CD4-positive, alpha-beta T cell treated with Interferon alpha-2 for 1 hour (primary cell): ENCODE data around the gene KRTAP16-1.
"Not testable (repeated sequence)": the region's sequence is repeated elsewhere in the genome, so short reads cannot be mapped to it uniquely, and the experiment has no call there.

Experiments used
- DNase-seq, 2 donors: peaks; one replicate each; pipeline ENCODE4 v3.0.0-alpha.2; 2020 to 2022

Gene KRTAP16-1, protein sequence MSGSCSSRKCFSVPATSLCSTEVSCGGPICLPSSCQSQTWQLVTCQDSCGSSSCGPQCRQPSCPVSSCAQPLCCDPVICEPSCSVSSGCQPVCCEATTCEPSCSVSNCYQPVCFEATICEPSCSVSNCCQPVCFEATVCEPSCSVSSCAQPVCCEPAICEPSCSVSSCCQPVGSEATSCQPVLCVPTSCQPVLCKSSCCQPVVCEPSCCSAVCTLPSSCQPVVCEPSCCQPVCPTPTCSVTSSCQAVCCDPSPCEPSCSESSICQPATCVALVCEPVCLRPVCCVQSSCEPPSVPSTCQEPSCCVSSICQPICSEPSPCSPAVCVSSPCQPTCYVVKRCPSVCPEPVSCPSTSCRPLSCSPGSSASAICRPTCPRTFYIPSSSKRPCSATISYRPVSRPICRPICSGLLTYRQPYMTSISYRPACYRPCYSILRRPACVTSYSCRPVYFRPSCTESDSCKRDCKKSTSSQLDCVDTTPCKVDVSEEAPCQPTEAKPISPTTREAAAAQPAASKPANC

DNA sequence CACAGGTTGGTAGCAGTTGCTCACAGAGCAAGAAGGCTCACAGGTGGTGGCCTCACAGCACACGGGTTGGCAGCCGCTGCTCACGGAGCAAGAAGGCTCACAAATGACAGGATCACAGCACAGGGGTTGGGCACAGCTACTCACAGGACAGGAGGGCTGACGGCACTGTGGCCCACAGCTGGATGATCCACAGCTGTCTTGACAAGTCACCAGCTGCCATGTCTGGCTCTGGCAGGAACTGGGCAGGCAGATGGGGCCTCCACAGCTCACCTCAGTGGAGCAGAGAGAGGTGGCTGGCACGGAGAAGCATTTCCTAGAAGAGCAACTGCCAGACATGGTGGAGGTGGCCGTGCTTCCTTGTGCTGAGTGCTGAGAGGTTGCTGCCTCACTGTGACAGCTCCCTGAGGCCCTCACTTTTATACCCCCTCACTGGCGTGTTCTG is at the start of gene KRTAP16-1:
Gene KRTAP16-1, minus strand, starts transcription at position 392 of the 442 bp plus-strand sequence. Its CDS starts 56 bp downstream, at position 336.
- DNase-seq, result peak; percentile 56 to 61

DNA sequence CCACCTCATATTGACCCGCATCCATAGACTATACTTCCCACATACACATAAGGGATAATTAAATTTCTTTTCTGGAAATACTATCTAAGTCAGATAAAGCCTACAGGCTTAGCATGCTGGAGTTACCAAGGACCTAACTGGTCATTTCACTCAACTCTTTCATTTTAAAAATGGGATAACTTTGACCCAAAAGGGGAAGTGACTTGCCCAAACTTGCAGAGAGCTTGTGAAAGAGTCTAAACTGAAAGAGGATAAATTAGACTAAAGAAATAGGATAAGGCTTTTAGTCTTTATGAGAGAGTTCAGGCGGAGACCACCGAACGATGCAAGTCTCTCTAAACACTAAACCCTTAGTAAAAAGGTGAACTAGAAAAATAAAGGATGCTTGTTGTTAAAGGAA is 45.4 kb upstream of the KRTAP16-1 start:
- no peak for DNase-seq

DNA sequence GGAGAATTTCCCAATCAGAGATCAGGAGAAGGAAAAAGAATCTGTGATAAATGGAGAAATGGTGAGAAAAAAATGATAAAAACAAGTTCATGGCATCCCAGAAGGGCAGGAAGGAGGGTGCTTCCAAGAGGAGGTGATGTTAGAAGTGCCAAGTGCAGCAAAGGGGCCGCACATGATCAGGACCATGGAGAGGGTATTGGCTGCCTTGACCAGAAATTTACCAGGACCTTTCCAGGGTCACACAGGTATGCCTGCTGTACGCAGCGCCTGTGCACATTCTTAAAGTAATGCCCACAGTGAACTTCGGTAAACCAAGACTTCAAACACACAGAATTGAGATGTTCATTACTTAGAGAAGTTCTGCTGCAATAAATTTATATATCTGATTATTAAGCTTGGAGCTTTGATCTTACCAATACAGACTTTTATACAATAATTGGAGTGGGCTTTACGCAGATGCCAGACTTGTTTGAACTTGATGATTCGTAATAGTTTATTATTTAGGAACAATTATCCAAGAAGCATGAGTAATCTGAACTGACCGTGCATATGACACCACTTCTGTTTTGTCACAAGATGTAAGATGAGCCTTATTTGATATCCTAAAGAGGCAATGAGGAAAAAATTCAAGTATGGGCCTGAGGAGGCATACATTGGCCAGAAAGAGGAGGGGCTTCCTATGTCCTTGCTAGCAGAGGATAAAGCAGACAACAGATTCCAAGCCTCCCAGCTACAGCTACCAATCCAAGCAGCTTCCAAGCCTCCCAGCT is 43.7 kb upstream of the KRTAP16-1 start:
- no peak for DNase-seq

DNA sequence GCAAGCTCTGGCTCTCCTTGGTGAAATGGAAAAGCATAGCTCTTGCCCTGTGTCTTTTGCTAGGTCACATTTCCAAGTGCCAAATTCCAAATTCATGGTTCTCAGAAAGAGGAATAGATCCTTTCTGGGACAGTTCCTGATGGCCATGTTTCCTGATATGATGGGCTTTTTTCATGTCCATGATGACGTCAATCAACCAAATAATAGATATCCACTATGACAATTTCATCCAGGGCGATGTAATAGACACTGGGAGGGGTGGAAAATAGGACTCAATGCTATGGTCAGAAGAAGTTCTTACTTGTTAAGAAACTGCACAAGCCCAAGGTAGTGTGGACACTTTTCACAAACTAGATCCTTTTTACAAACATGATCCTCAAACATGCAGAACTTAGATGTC is 42.1 kb upstream of the KRTAP16-1 start:
- no peak for DNase-seq

DNA sequence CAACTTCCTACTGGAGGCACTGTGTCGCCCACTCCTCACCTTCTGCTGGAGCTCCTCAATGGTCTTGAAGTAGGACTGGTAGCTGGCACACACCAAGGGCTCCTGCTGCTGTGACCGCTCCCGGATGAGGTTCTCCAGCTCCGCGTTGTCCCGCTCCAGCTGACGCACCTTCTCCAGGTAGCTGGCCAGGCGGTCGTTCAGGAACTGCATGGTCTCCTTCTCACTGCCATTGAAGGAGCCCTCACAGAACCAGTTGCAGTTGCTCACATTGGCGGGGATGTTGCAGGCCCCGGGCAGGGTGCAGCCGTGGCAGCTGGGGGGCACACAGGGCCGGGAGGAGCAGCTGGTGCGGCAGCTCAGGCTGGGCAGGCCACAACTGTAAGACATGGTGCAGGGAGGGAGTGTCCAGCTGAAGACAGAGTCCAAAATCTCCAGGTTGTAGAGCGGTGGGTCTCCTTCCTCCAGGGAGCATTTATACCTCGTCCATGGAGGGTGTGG is 41.3 kb upstream of the KRTAP16-1 start, which contains the start of gene KRT33A:
Gene KRT33A, minus strand, starts transcription at position 448 of the 498 bp plus-strand sequence. Its CDS starts 61 bp downstream, at position 387.
- not testable (repeated sequence) for DNase-seq

DNA sequence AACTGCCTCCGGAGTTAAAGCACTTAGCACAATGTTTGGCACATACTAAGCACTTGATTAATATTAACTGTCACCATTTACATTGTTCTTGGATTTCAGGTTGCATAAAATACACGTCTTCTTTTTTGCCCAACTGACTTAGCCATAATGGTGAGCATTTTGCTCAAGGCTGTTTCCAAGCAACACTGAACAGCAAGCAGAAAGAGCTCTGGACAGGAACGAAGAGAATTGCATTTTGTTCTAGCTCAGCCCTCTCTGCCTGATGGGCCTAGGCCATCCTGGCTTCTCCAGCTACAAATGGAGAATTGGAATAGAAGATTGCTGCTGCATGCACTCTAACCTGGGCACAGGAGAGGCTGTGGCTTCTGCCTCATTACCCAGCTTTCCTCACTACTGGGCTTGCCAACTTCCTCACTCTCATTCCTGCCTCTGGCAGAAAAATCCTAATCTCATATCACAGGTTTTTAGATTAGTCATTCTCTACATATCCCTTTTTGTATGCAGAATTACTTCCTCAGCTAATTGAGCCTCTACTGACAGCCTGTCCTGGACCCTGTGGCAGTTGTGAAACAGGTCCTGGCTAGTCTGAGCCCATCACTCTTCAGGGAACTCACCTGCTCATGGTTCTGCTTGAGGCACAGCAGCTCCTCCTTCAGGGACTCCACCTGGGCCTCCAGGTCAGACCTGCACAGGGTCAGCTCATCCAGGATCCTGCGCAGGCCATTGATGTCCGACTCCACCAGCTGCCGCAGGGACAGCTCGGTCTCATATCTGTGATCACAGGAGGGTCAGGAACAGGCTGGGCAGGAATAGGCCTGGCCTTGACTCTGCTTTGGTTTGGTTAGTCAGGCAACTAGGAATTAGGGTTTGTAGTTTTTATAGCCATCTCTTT is 39.0 kb upstream of the KRTAP16-1 start:
- no peak for DNase-seq

DNA sequence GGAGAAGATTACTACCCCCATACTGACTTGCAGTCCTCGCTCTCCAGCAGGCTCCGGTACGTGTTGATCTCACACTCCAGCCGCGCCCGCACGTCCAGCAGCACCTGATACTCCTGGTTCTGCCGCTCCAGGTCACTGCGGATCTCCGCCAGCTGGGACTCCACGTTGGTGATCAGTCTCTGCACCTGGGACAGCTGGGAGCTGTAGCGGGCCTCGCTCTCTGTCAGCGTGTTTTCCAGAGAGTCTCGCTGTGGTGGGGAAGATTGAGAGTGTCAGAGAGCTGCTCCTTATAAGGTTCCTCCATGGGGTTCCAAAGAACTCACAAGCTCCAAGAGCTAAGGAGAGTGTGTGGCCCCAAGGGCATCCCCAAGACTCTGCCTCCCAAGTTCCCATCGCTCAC is 37.3 kb upstream of the KRTAP16-1 start:
- DNase-seq, result not testable (repeated sequence)

DNA sequence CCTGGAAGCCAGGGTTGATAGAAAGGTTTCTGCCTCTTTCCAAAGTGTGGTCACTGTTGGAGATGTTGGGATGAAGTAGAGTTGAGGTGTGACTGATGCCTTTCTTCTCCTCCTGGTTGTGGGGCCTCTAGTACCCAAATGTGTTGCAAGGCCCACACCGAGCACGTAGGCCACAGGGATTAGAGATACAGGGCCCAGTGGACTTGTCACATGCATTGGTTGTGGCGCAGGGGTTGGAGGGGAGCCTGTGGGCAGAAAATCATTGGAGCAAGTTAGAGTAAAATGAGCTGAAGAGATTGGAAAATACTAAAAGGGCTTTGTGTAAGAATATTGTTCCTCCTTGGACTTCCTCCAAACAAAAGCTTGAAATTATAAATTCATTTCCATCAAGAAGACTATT is 36.9 kb upstream of the KRTAP16-1 start:
- no peak for DNase-seq

DNA sequence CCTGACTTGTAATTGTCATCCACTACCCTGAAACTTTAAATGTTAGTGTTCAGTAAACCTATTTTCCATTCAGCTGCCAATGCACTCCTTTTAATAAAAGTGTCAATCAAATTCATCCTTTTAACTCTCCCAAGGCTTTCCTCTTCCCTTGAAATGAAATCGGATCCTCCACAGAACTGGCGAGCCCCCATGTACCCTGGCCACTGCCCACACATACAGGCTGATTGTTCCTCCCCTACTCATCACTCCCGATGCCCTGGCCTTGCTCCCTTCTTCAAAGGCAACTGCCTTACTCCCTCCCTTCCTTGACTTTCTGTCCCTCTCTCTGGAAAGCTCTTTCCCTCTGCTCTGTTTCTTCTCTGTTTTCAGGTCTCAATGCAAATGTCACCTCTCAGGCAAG is 33.9 kb upstream of the KRTAP16-1 start:
- no peak for DNase-seq

DNA sequence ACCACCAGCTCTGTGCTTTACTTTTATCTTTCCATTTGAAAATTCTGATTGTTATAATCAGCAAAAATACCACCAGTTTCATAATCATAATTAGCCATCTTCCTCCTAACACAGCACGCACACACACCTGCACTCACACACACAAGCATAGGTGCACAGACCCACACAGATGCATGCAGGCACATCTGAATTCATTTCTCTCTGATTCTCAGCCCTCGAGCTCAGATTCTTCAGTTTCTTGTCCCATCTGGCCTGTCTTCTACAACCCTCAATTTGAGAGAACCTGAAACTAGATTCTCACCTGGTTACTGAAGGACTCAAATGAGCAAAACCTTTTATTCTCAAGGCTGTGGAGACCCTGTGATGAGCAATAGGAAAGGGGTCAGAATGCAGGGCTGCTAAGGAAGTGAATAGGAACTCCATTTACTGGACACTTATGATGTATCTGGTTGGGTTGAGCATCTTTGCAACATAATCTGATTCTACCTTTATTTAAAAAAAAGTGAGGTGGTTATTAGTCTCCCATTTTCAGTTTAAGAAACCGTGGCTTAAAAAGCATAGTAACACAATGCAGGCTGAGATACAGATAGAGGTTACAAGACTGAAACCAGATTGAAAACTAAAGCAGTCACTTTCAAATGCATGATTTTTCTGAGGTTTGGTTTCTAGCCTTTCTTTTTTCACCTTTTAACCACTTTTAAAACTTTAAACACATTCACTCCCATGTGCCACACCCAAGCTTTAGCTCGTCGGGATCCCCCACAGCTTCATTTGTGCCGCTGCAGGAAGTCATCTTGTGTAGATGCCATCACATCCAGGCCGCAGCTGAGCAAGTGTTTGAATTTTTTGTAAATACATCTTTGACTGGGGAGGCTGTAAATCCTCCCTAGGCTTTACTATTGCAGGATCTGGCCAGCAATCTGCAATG is 32.1 kb upstream of the KRTAP16-1 start:
- DNase-seq, result peak; percentile 30 to 71

DNA sequence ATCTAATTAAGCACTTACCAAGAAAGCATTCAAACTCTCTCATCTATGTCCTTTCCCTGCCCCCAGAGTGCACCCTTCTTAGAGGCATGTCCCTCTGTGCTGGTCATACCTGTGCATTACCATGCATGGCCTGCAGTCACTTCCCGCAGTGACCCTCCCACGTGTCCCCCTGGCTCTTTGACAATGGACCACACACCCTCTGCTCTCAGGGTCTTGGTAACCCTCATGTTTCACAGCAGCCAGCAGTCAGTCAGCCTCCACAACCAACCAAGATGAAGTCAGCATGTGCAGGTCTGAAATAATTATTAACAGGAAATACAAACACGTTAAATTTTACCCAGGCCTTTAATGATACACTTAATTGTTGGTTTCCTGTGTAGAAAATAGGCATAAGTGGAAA is 31.4 kb upstream of the KRTAP16-1 start:
- DNase-seq, result no peak

DNA sequence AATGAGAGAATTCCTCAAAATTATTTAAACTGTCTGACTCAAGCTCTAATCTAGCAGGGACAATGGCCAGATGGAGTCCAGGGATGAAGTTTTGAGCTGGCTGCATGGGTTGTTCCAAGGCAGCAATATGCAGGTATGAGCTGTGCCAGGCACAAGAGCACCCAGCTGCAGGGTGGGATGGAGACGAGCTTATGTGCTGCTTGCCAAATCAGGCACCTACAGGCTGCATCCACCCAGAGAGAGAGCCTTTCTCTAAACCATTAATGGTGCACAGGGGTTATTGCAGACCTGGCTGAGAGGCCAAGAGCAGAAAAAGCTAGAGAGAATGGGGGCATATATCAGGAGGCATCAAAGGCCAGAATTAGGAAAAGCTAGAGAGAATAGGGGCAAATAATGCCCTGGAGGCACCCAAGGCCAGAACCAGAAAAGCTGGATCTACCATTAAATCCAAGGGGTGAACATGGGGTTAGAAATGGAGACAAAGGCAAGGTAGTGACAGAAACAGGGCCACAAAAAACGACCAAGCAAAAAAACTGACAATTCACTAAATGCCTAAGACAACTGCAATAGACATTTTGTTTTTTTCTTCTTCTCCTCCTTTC is 30.6 kb upstream of the KRTAP16-1 start:
- DNase-seq, result no peak

DNA sequence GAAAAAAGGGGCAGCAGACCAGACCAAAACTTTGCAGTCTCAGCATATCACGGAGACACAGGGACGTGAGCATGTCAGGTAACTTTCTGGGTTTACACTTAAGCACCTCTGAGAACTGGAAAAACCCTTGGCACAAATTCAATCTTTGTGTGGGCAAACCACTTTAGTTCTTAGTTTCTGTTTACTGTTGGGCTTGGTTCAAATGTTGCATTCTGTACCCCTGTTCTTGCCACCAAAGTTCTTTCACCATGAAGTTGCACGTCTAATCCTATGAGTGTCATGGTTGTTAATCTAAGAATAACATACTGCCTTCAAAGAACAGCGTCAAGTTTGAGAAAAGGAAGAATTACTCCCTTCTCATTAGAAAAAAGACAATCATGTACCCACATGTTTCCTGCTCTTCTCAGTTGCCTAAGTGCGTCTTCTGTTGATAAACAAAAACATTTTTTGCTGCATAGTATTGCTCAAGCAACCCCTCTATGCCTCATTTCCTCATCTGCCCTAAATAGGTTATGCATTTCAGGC is 29.9 kb upstream of the KRTAP16-1 start:
- peak; percentile 57 to 88 for DNase-seq

DNA sequence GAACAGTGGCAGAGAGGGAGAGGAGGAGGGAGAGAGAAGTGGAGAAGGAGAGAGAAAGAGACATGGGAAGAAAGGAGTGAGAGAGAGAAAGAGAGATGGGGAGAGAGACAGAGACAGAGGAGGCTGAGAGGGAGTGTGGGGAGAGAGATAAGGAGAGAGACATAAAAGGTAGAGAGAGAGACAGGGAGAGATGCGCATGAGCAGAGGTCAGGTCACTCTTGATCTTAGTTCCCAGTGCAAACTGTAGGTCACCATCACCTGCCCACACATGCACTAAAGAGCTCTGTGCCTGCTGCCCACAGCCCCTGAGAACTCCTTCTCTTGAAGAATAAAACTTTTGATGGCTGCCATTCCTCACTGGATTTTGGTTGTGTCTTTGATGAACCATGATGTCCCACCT is 26.6 kb upstream of the KRTAP16-1 start:
- no peak for DNase-seq

DNA sequence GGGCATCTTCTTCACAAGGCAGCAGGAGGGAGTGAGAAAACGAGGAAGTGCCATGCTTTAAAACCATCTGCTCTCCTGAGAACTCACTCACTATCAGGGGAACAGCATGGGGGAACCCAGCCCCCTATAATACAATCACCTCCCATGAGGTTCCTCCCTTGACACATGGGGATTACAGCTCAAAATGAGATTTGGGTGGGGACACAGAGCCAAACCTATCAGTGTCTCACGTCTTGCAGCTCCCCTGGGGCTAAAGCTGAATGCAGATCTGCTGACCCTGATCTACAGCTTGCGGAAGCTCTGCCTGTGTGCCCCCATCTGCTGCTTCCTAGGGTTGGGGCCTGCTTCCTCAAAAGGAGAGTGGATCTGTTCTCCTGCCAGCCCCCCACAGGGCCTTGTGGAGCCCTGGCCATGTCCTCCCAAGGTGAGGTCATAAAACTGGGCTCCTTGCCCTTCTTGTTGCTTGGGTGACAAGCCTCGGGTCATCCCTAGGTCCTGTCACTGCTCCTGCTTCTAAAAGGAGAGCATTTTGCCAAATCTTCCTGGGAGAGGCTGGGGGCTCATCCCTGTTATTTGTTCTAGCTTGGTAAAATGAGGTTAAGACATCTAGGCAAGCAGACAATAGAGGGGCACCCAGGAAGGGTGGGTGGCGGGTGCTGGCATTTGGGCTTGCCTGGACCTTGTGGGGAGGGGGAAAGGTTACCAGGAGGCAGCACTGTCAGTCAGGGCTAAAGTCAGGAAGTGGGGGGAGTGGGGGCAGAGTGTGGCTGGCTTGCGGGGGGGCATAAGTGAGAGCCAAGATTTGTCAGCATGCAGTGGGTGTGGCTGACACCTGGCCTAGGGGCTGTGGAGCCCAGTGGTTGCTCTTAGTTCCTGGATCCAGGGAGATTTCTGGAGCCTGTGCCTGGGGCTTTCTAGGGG is 25.5 kb upstream of the KRTAP16-1 start:
- no peak for DNase-seq

DNA sequence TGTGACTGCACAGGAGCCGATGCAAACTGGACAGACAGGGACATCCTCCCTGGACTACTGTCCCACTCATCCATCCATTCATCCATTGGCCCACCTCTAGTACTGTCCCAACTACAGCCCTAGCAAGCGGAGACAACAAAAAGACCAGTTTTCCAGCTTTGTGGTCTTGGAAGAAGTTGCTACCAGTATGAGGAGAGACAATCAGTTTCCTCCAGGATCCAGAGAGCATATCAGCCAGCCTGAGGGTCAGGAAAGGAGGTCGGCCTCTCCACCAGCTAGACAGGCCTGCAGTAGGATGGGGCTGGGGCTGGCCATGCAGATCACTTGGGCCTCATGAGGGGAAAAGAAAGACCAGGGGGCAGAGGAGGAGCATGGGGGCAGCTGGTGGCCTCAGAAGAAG is 24.7 kb upstream of the KRTAP16-1 start:
- no peak for DNase-seq

DNA sequence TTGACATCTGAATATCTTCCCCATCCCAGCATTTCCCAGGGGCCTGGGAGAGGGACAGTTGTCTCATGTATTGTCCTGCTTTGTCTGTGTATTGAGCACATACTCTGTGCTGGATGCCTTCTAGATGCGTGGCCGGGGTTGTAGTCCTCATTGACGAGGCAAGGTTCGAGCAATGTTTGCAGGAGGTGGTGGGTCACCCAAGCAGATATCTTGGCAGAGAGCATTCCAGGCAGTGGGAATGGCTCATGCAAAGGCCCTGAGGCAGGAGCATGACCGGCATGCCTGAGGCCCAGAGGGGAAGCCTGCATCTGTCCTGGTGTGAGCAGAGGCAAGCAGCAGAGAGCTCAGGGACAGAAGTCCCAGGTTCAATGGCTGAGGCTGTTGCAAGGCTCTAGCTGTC is 24.0 kb upstream of the KRTAP16-1 start:
- DNase-seq, result no peak

DNA sequence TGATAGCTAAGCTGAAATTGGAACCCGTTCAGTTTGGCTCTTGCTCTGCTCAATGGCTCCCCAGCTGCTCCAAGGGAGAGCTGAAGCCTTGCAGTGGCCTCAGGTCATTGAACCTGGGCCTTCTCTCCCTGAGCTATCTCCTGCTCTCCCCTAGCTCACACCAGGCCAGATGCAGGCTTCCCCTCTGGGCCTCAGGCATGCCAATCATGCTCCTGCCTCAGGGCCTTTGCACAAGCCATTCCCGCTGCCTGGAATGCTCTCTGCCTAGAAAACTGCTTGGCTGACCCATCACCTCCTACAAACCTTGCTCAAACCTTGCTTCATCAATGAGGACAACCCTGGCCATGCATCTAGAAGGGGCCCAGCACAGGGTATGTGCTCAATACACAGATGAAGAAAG is 23.1 kb upstream of the KRTAP16-1 start:
- DNase-seq, result no peak

DNA sequence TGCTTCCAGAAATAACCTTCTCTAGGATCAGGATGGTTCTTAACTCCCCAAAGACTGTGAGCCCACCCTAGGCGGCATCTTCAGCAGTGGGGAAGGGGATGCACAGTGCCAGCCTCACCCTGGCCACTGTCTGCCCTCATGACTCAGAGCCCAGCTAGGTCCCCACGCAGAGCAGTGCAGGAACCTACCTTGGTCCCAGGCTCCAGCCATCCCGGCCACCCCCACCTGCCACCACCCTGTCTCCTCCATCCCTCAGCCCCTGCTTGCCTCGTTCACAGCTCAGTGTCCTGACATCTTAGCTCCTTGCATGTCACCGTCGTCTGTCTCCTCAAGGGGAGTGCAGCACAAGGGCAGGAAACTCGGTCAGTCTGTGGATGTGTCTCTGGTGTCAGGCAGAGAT is 22.5 kb upstream of the KRTAP16-1 start:
- no peak for DNase-seq
